Measurements from ENCODE around the gene SMIM33.

GRCh38 chr5:139481122-139481533 is 10.3 kb downstream of the SMIM33 start:
- no peak for TF ChIP-seq MAX (IDR thresholded peaks at IDR 0.05)
- TF ChIP-seq TEAD4 (IDR thresholded peaks at IDR 0.05): no peak

Data from Ishikawa (cell line).